ENCODE measurements around the gene FNBP1.
"Not testable (repeated sequence)": the region's sequence is repeated elsewhere in the genome, so short reads cannot be mapped to it uniquely, and the experiment has no call there.

The FNBP1 gene

DNA sequence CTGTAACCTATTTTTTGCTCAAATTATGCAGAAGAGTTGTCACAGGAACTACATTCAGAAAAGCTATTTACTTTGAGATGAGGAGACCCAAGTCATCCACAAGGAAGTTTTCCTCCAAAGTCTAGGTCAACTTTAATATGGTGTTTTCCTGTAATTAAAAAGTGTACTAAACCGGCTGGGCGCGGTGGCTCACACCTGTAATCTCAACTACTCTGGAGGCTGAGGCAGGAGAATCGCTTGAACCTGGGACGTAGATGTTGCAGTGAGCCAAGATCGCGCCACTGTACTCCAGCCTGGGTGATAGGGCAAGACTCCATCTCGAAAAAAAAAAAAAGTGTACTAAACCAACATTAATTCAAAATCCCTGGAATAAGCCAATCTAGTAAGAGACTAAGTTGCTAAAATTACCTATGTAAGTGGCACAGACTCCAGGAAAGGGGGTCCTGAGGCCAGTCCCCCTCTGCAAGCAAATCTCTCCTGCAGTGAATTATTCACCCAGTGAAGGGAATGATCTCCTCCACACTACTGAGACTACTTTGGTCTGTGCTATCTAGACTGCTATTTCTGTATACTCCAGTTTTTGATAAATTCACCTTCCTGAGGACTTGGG is 38.9 kb downstream of the FNBP1 start:
- in situ Hi-C loops (cut with MboI; ENCODE audit: low pct_unique_long_range_greater_than_20kb, low sequenced_read_pairs, unreplicated experiment): no loop called here
- DNase-seq (ENCODE audit: low spot score): no peak
- TF ChIP-seq, protein P1, sequence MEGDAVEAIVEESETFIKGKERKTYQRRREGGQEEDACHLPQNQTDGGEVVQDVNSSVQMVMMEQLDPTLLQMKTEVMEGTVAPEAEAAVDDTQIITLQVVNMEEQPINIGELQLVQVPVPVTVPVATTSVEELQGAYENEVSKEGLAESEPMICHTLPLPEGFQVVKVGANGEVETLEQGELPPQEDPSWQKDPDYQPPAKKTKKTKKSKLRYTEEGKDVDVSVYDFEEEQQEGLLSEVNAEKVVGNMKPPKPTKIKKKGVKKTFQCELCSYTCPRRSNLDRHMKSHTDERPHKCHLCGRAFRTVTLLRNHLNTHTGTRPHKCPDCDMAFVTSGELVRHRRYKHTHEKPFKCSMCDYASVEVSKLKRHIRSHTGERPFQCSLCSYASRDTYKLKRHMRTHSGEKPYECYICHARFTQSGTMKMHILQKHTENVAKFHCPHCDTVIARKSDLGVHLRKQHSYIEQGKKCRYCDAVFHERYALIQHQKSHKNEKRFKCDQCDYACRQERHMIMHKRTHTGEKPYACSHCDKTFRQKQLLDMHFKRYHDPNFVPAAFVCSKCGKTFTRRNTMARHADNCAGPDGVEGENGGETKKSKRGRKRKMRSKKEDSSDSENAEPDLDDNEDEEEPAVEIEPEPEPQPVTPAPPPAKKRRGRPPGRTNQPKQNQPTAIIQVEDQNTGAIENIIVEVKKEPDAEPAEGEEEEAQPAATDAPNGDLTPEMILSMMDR (IDR thresholded peaks at IDR 0.05; ENCODE audit: extremely low read depth, insufficient read depth, missing control alignments): no peak

DNA sequence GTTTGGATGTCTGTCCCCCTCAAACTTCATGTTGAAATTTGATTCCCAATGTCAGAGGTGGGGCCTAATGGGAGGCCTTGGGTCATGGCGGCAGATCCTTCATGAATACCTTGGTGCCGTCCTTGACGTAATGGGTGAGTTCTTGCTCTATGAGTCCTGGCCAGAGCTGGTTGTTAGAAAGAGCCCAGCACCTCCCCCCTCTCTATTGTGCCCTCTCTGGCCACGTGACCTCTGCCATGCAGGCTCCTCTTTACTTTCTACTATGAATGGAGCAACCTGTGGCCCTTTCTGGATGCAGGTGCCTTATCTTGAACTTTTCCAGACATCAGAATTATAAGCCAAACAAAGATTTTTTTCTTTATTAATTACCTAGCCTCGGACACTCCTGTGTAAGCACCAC is 40.7 kb downstream of the FNBP1 start:
- no peak for DNase-seq (ENCODE audit: low spot score)
- in situ Hi-C loops (cut with MboI; ENCODE audit: low pct_unique_long_range_greater_than_20kb, low sequenced_read_pairs, unreplicated experiment): no loop called here
- TF ChIP-seq, protein P1 (IDR thresholded peaks at IDR 0.05; ENCODE audit: extremely low read depth, insufficient read depth, missing control alignments): no peak

DNA sequence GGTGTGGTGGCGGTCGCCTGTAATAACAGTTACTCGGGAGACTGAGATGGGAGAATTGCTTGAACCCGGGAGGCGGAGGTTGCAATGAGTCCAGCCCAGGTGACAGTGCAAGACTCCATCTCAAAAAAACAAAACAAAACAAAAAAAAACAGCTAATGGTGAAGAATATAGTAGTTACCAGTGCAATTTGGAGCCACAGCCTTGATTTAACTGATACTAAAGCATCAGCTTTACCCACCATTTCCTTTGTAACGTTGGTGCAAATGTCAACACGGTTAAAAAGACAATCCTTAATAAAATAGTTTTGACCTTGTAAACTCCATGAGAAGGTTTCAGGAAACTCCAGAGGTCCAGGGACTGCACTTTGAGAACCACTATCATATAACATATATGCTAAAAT is 41.8 kb downstream of the FNBP1 start:
- in situ Hi-C loops (cut with MboI; ENCODE audit: low pct_unique_long_range_greater_than_20kb, low sequenced_read_pairs, unreplicated experiment): no loop called here
- no peak for DNase-seq (ENCODE audit: low spot score)
- TF ChIP-seq, protein P1 (IDR thresholded peaks at IDR 0.05; ENCODE audit: extremely low read depth, insufficient read depth, missing control alignments): no peak

DNA sequence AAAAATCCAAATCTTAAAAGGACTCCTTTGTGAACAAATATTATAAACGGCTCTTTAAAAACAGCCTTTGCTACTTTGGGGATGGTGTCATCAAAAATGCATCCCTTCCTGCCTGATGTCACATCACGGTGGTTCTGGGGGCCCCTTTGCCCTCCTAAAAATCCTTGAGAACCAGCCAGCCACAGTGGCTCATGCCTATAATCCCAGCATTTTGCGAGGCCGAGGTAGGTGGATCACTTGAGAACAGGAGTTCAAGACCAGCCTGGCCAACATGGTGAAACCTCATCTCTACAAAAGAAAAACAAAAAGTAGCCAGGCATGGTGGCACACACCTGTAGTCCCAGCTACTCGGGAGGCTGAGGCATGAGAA is 43.9 kb downstream of the FNBP1 start:
- TF ChIP-seq, protein P1 (IDR thresholded peaks at IDR 0.05; ENCODE audit: extremely low read depth, insufficient read depth, missing control alignments): no peak
- in situ Hi-C loops (cut with MboI; ENCODE audit: low pct_unique_long_range_greater_than_20kb, low sequenced_read_pairs, unreplicated experiment): no loop called here
- no peak for DNase-seq (ENCODE audit: low spot score)

DNA sequence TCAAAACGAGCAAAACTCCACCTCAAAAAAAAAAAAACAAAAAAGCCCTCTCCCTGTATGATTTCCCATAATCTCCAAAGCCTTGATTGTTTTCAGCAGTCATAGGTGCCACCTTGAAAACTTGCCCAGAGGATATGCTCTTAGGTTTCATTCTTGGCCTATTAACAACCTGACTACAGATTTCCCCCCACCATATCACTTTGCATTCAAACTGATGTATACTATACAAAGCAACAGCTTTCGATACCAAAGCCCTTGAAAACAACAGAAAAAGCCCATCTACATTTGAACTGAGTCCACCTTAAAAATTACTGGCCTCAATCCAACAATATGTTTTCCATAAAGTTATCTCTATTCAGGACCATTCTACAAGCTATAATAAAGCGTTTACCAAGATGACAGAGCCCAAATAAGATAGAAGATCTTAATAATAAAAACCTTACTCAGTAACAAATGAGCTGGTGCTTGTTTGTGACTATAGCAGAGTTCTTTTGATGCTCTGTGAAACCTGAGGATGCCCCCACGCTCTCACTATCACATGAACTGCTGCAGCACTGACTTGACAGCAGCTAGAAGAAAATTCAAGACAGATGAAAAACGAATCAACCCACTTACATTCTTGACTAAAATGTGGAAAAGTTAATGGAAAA is 44.4 kb downstream of the FNBP1 start:
- TF ChIP-seq, protein P1 (IDR thresholded peaks at IDR 0.05; ENCODE audit: extremely low read depth, insufficient read depth, missing control alignments): no peak
- in situ Hi-C loops (cut with MboI; ENCODE audit: low pct_unique_long_range_greater_than_20kb, low sequenced_read_pairs, unreplicated experiment): no loop called here
- DNase-seq (ENCODE audit: low spot score): no peak

DNA sequence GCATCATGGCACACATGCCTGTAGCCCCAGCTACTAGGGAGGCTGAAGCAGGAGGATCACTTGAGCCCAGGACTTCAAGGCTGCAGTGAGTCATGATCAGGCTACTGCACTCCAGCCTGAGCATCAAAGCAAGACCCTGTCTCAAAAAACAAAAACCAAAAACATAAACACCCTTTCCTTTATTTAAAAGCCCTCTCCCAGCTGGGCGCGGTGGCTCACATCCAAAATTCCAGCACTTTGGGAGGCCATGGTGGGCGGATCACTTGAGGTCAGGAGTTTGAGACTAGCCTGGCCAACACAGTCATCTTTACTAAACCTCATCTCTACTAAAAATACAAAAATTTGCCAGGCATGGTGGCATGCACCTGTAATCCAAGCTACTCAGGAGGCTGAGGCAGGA is 45.3 kb downstream of the FNBP1 start:
- not testable (repeated sequence) for DNase-seq (ENCODE audit: low spot score)

DNA sequence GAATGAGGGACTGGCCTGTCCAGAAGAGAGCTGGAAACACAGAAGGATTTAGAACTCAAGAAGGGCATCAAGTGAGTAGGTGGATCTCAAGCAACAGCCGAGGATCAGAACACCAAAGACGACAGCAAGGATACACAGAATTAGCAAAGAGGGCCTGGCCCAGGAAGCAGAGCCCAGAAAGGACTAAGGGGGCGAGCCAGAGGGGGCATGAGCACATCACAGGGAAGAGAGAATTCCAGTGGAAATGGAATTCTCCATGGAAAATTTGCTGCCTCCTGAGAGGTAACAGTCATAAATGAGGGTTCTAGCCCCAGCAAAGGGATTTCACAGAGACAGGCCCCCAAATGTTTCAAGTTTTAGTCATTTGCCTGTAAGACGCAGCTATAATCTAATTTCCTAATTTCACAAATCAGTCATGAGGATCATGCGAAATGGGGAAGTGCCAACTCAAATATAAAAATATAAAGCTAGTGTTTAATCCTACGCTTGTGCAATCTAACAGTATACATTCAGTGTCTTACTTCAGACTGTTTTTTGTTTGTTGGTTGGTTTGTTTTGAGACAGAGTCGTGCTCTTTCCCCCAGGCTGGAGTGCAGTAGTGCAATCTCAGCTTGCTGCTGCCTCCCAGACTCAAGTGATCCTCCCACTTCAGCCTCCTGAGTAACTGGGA is 46.7 kb downstream of the FNBP1 start:
- TF ChIP-seq, protein P1 (IDR thresholded peaks at IDR 0.05; ENCODE audit: extremely low read depth, insufficient read depth, missing control alignments): no peak
- DNase-seq (ENCODE audit: low spot score): no peak
- in situ Hi-C loops (cut with MboI; ENCODE audit: low pct_unique_long_range_greater_than_20kb, low sequenced_read_pairs, unreplicated experiment): no loop called here

More for the DNA sequence above, 45.3 kb downstream of the FNBP1 start:
- in situ Hi-C loops (cut with MboI; ENCODE audit: low pct_unique_long_range_greater_than_20kb, low sequenced_read_pairs, unreplicated experiment): not testable (repeated sequence)

Data from GM13977 (cell line).